CD4-positive, alpha-beta memory T cell (primary cell): ENCODE data around the gene ETNK2. TPM values are rescaled to one million over a fixed set of nuclear protein-coding genes. Genes with fewer than 3 reads are reported as not detected.

Source experiments
- CTCF ChIA-PET: fragments of 350-600 bp; sonication (Branson Sonifier 250); formaldehyde crosslinking; loops from one replicate; lab custom pipeline; 2021; ENCODE audit warnings: inconsistent platforms; ENCODE audit not compliant: partially characterized antibody; lab: Charles Lee
- POLR2A ChIA-PET: fragments of 350-600 bp; sonication (Branson Sonifier 250); formaldehyde crosslinking; loops from one replicate; lab custom pipeline; 2021; ENCODE audit not compliant: partially characterized antibody; lab: Charles Lee
- DNase-seq, 5 donors: peaks; one replicate each; pipeline versions ENCODE4 v3.0.0 to v3.0.0-alpha.2; 2020 to 2022; ENCODE audit warnings: mixed read lengths in 1 of 5
- H3K27ac ChIP-seq: one replicate; pipeline ENCODE4 v1.7.0; 2013; ENCODE audit warnings: low read depth, low read length
- H3K27me3 ChIP-seq: 2 replicates; pipeline ENCODE4 v1.7.0; 2013; ENCODE audit warnings: mild to moderate bottlenecking, low read length, moderate library complexity; ENCODE audit not compliant: insufficient read depth
- H3K36me3 ChIP-seq: 2 replicates; pipeline ENCODE4 v1.7.0; 2013; ENCODE audit warnings: mild to moderate bottlenecking, low read length, moderate library complexity; ENCODE audit not compliant: insufficient read depth
- H3K4me1 ChIP-seq: 2 replicates; pipeline ENCODE4 v1.7.0; 2013; ENCODE audit warnings: mild to moderate bottlenecking, low read length, moderate library complexity; ENCODE audit not compliant: insufficient read depth
- H3K4me3 ChIP-seq, 2 donors: one replicate each; pipeline ENCODE4 v1.7.0; 2013; ENCODE audit warnings: low read length in 2 of 2, mild to moderate bottlenecking in 1 of 2
- H3K9me3 ChIP-seq, 2 donors: one replicate each; pipeline ENCODE4 v1.7.0; 2013; ENCODE audit warnings: low read length in 2 of 2, control low read depth in 1 of 2; ENCODE audit not compliant: control insufficient read depth in 1 of 2
- H3K27ac Mint-ChIP-seq, 7 donors: one replicate each; pipeline ENCODE4 v1.8.0; 2020 to 2021; ENCODE audit warnings: mixed read lengths in 7 of 7, mild to moderate bottlenecking in 6 of 7, inconsistent platforms in 3 of 7, moderate library complexity in 3 of 7
- H3K27me3 Mint-ChIP-seq, 2 donors: one replicate each; pipeline ENCODE4 v1.8.0; 2020 to 2021; ENCODE audit warnings: mixed read lengths in 2 of 2
- H3K36me3 Mint-ChIP-seq, 2 donors: one replicate each; pipeline ENCODE4 v1.8.0; 2020 to 2021; ENCODE audit warnings: mixed read lengths in 2 of 2, inconsistent platforms in 1 of 2, mild to moderate bottlenecking in 1 of 2
- H3K4me1 Mint-ChIP-seq, 4 donors: one replicate each; pipeline ENCODE4 v1.8.0; 2020 to 2021; ENCODE audit warnings: mixed read lengths in 4 of 4, mild to moderate bottlenecking in 1 of 4
- H3K4me3 Mint-ChIP-seq, 8 donors: one replicate each; pipeline ENCODE4 v1.8.0; 2020 to 2021; ENCODE audit warnings: mixed read lengths in 8 of 8, mild to moderate bottlenecking in 7 of 8, moderate library complexity in 6 of 8, inconsistent platforms in 3 of 8
- H3K9me3 Mint-ChIP-seq, 8 donors: one replicate each; pipeline ENCODE4 v1.8.0; 2020 to 2021; ENCODE audit warnings: mixed read lengths in 8 of 8, mild to moderate bottlenecking in 5 of 8, inconsistent platforms in 3 of 8, moderate library complexity in 1 of 8
- intact Hi-C: fragments of 100-400 bp; cut with micrococcal nuclease; formaldehyde crosslinking; loops from one replicate; pipeline ENCODE4 v1.15.1; 2023
- polyA plus RNA-seq, 2 donors: library from polyadenylated mRNA; unstranded; fragments of 300-500 nt; fragmentation: Illumina TruSeq; gene quantifications; one replicate each; pipeline ENCODE4 v1.2.3, GENCODE V29; 2021
- total RNA-seq, 2 experiments: library from RNA; stranded (reverse); gene quantifications; one replicate each; pipeline ENCODE4 v1.2.3, GENCODE V29; 2021

The ETNK2 gene
- total and polyA plus RNA-seq, 4 experiments from 2014 or later, result 3.2 to 3.9 (median 3.5) TPM

GRCh38 chr1:204124639-204125038 is 27.2 kb downstream of the ETNK2 start:
- H3K36me3 Mint-ChIP-seq, result no peaks in the 10 kb centered on the region
- intact Hi-C loops, result loop anchor here (5.0 to 10.0 kb wide), 2 partner anchors 780 to 857 kb away; no protein-coding TSS in a partner anchor
- H3K4me3 Mint-ChIP-seq, result no peak overlapping the region
- no peak overlapping the region for H3K4me3 ChIP-seq
- no peaks in the 10 kb centered on the region for H3K9me3 ChIP-seq
- peaks cover 0 to 2% (median 0%) of the 10 kb centered on the region in 8 donors for H3K9me3 Mint-ChIP-seq
- peak overlapping the region in 3 of 7 donors; percentile 15 to 87 (median 71) for H3K27ac Mint-ChIP-seq
- H3K27ac ChIP-seq, result no peak overlapping the region
- H3K27me3 ChIP-seq, result no peaks in the 10 kb centered on the region
- peaks cover 5 to 14% (median 10%) of the 10 kb centered on the region in 4 donors for H3K4me1 Mint-ChIP-seq
- H3K4me1 ChIP-seq, result peaks cover 9% of the 10 kb centered on the region
- POLR2A ChIA-PET, result no interaction called here
- H3K27me3 Mint-ChIP-seq, result peaks cover 0 to 1% of the 10 kb centered on the region in 2 donors
- DNase-seq, result no peak
- CTCF ChIA-PET, result interaction anchor here (1.2 kb wide), 1 partner anchor 9 kb away, joined by 3 read pairs; no protein-coding TSS in a partner anchor
- no peaks in the 10 kb centered on the region for H3K36me3 ChIP-seq

GRCh38 chr1:204123376-204123775 is 28.5 kb downstream of the ETNK2 start:
- H3K4me3 Mint-ChIP-seq, result no peak overlapping the region
- CTCF ChIA-PET, result no interaction called here

GRCh38 chr1:204121840-204122555 is 29.8 kb downstream of the ETNK2 start:
- H3K27ac Mint-ChIP-seq, result peak overlapping the region in 2 of 7 donors; percentile 41 to 73
- peaks cover 0 to 1% of the 10 kb centered on the region in 2 donors for H3K27me3 Mint-ChIP-seq
- Histone ChIP-seq H3K27me3 (no peaks in the 10 kb centered on the region), H3K36me3 (no peaks in the 10 kb centered on the region), H3K4me3 (no peak overlapping the region), H3K27ac (no peak overlapping the region), H3K9me3 (no peaks in the 10 kb centered on the region), H3K4me1 (no peaks in the 10 kb centered on the region)
- H3K4me3 Mint-ChIP-seq, result no peak overlapping the region
- no peaks in the 10 kb centered on the region for H3K4me1 Mint-ChIP-seq
- CTCF ChIA-PET, result no interaction called here
- no peaks in the 10 kb centered on the region for H3K36me3 Mint-ChIP-seq
- intact Hi-C loops, result loop anchor here (10.0 kb wide), 1 partner anchor 777 kb away; no protein-coding TSS in a partner anchor
- DNase-seq, result no peak
- POLR2A ChIA-PET, result no interaction called here
- H3K9me3 Mint-ChIP-seq, result peaks cover 0 to 2% (median 0%) of the 10 kb centered on the region in 8 donors

More at GRCh38 chr1:204123376-204123775, 28.5 kb downstream of the ETNK2 start:
- Histone ChIP-seq H3K27me3 (no peaks in the 10 kb centered on the region), H3K36me3 (no peaks in the 10 kb centered on the region), H3K9me3 (no peaks in the 10 kb centered on the region), H3K27ac (no peak overlapping the region), H3K4me1 (no peaks in the 10 kb centered on the region), H3K4me3 (no peak overlapping the region)
- intact Hi-C loops, result loop anchor here (10.0 kb wide), 1 partner anchor 779 kb away; no protein-coding TSS in a partner anchor
- H3K4me1 Mint-ChIP-seq, result peaks cover 0 to 4% (median 2%) of the 10 kb centered on the region in 4 donors
- peaks cover 0 to 2% (median 0%) of the 10 kb centered on the region in 8 donors for H3K9me3 Mint-ChIP-seq
- no peaks in the 10 kb centered on the region for H3K36me3 Mint-ChIP-seq
- H3K27me3 Mint-ChIP-seq, result peaks cover 0 to 1% of the 10 kb centered on the region in 2 donors
- peak overlapping the region in 1 of 7 donors; percentile 33 for H3K27ac Mint-ChIP-seq
- peak in 1 of 5 donors; percentile 36 for DNase-seq
- POLR2A ChIA-PET, result no interaction called here

GRCh38 chr1:204116539-204116938 is 35.3 kb downstream of the ETNK2 start:
- Mint-ChIP-seq H3K4me1 (peaks cover 0 to 7% (median 0%) of the 10 kb centered on the region in 4 donors), H3K9me3 (no peaks in the 10 kb centered on the region), H3K27me3 (no peaks in the 10 kb centered on the region), H3K27ac (no peak overlapping the region), H3K4me3 (no peak overlapping the region), H3K36me3 (no peaks in the 10 kb centered on the region)
- Histone ChIP-seq H3K36me3 (no peaks in the 10 kb centered on the region), H3K27ac (no peak overlapping the region), H3K4me3 (no peak overlapping the region), H3K9me3 (no peaks in the 10 kb centered on the region), H3K4me1 (no peaks in the 10 kb centered on the region), H3K27me3 (no peaks in the 10 kb centered on the region)
- intact Hi-C loops, result no loop called here
- POLR2A ChIA-PET, result no interaction called here
- CTCF ChIA-PET, result interaction anchor here (1.6 to 3.4 kb wide), 2 partner anchors 11 to 12 kb away, joined by 5 to 16 read pairs; no protein-coding TSS in a partner anchor
- no peak for DNase-seq

- POLR2A ChIA-PET, result no interaction called here
- H3K36me3 ChIP-seq, result no peaks in the 10 kb centered on the region
These were observed 36.7 kb downstream of the ETNK2 start for GRCh38 chr1:204115116-204115515.

GRCh38 chr1:204114606-204115005 is 37.2 kb downstream of the ETNK2 start:
- Histone ChIP-seq H3K9me3 (no peaks in the 10 kb centered on the region), H3K4me3 (no peak overlapping the region), H3K4me1 (no peaks in the 10 kb centered on the region), H3K27me3 (no peaks in the 10 kb centered on the region), H3K36me3 (no peaks in the 10 kb centered on the region), H3K27ac (no peak overlapping the region)
- no peak for DNase-seq
- POLR2A ChIA-PET, result no interaction called here
- intact Hi-C loops, result no loop called here
- no peaks in the 10 kb centered on the region for H3K9me3 Mint-ChIP-seq
- no peak overlapping the region for H3K27ac Mint-ChIP-seq
- CTCF ChIA-PET, result no interaction called here
- H3K36me3 Mint-ChIP-seq, result no peaks in the 10 kb centered on the region
- H3K27me3 Mint-ChIP-seq, result no peaks in the 10 kb centered on the region
- H3K4me1 Mint-ChIP-seq, result peaks cover 0 to 7% (median 0%) of the 10 kb centered on the region in 4 donors
- H3K4me3 Mint-ChIP-seq, result no peak overlapping the region

More at GRCh38 chr1:204115116-204115515, 36.7 kb downstream of the ETNK2 start:
- DNase-seq, result no peak
- Mint-ChIP-seq H3K27me3 (no peaks in the 10 kb centered on the region), H3K9me3 (no peaks in the 10 kb centered on the region), H3K27ac (peak overlapping the region in 1 of 7 donors; percentile 37), H3K4me3 (no peak overlapping the region), H3K36me3 (no peaks in the 10 kb centered on the region), H3K4me1 (peaks cover 0 to 7% (median 0%) of the 10 kb centered on the region in 4 donors)
- Histone ChIP-seq H3K9me3 (no peaks in the 10 kb centered on the region), H3K4me1 (no peaks in the 10 kb centered on the region), H3K4me3 (no peak overlapping the region), H3K27me3 (no peaks in the 10 kb centered on the region), H3K27ac (no peak overlapping the region)
- intact Hi-C loops, result no loop called here
- CTCF ChIA-PET, result interaction anchor here (0.9 to 3.4 kb wide), 3 partner anchors 9 to 14 kb away, joined by 3 to 16 read pairs (median 5); no protein-coding TSS in a partner anchor

- H3K4me1 ChIP-seq, result no peaks in the 10 kb centered on the region
- peak overlapping the region in 1 of 7 donors; percentile 32 for H3K27ac Mint-ChIP-seq
- no peaks in the 10 kb centered on the region for H3K9me3 Mint-ChIP-seq
- peaks cover 0 to 7% (median 0%) of the 10 kb centered on the region in 4 donors for H3K4me1 Mint-ChIP-seq
- intact Hi-C loops, result no loop called here
- ChIA-PET CTCF (interaction anchor here (1.4 kb wide), 1 partner anchor 15 kb away, joined by 3 read pairs; no protein-coding TSS in a partner anchor), POLR2A (no interaction called here)
- H3K36me3 ChIP-seq, result no peaks in the 10 kb centered on the region
- H3K27me3 Mint-ChIP-seq, result no peaks in the 10 kb centered on the region
- no peak for DNase-seq
- H3K4me3 Mint-ChIP-seq, result no peak overlapping the region
- H3K4me3 ChIP-seq, result no peak overlapping the region
- H3K27ac ChIP-seq, result no peak overlapping the region
- H3K36me3 Mint-ChIP-seq, result no peaks in the 10 kb centered on the region
- H3K9me3 ChIP-seq, result no peaks in the 10 kb centered on the region
- H3K27me3 ChIP-seq, result peaks cover 4% of the 10 kb centered on the region
These were observed 37.9 kb downstream of the ETNK2 start for GRCh38 chr1:204113896-204114295.
